ENCODE data around the gene METTL9. TPM values are rescaled to one million over a fixed set of nuclear protein-coding genes. Genes with fewer than 3 reads are reported as not detected.
"Not testable (repeated sequence)": the region's sequence is repeated elsewhere in the genome, so short reads cannot be mapped to it uniquely, and the experiment has no call there.

METTL9 gene
- total and polyA plus RNA-seq, 8 donors, result 34.4 to 879 (median 84.8) TPM

DNA sequence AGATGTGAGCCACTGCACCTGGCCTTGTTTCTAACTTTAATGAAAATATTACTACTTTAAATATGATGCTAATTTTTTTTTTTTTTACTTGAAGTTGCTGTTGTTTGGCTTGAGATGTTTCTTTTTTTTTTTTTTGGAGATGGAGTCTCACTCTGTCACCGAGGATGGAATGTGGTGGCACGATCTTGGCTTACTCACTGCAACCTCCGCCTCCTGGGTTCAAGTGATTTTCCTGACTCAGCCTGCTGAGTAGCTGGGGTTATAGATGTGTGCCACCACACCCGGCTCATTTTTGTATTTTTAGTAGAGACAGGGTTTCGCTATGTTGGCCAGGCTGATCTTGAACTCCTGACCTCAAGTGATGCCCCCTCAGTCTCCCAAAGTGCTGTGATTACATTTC is 29.4 kb downstream of the METTL9 start:
- H3K4me1 ChIP-seq, result peaks cover 0 to 35% (median 11%) of the 10 kb centered on the region in 4 donors
- no peak overlapping the region for H3K4me3 ChIP-seq
- intact Hi-C loops (cut with DNase I; ENCODE audit: low total_unique reads), result no loop called here
- 88 to 99% (median 94%) methylated on average over 5 of the region's 5 CpGs for WGBS, 5 donors
- peaks cover 20 to 70% (median 66%) of the 10 kb centered on the region in 4 donors for H3K36me3 ChIP-seq
- no peak for TF ChIP-seq EP300 (IDR thresholded peaks at IDR 0.05)
- no peak for TF ChIP-seq POLR2A (IDR thresholded peaks at IDR 0.05)
- no peak for TF ChIP-seq POLR2AphosphoS5 (IDR thresholded peaks at IDR 0.05)
- TF ChIP-seq, protein P1, sequence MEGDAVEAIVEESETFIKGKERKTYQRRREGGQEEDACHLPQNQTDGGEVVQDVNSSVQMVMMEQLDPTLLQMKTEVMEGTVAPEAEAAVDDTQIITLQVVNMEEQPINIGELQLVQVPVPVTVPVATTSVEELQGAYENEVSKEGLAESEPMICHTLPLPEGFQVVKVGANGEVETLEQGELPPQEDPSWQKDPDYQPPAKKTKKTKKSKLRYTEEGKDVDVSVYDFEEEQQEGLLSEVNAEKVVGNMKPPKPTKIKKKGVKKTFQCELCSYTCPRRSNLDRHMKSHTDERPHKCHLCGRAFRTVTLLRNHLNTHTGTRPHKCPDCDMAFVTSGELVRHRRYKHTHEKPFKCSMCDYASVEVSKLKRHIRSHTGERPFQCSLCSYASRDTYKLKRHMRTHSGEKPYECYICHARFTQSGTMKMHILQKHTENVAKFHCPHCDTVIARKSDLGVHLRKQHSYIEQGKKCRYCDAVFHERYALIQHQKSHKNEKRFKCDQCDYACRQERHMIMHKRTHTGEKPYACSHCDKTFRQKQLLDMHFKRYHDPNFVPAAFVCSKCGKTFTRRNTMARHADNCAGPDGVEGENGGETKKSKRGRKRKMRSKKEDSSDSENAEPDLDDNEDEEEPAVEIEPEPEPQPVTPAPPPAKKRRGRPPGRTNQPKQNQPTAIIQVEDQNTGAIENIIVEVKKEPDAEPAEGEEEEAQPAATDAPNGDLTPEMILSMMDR (IDR thresholded peaks at IDR 0.05), result no peak
- no peak for DNase-seq
- H3K27ac ChIP-seq, result no peak overlapping the region
- H3K27me3 ChIP-seq, result no peaks in the 10 kb centered on the region
- H3K9me3 ChIP-seq, result no peaks in the 10 kb centered on the region

DNA sequence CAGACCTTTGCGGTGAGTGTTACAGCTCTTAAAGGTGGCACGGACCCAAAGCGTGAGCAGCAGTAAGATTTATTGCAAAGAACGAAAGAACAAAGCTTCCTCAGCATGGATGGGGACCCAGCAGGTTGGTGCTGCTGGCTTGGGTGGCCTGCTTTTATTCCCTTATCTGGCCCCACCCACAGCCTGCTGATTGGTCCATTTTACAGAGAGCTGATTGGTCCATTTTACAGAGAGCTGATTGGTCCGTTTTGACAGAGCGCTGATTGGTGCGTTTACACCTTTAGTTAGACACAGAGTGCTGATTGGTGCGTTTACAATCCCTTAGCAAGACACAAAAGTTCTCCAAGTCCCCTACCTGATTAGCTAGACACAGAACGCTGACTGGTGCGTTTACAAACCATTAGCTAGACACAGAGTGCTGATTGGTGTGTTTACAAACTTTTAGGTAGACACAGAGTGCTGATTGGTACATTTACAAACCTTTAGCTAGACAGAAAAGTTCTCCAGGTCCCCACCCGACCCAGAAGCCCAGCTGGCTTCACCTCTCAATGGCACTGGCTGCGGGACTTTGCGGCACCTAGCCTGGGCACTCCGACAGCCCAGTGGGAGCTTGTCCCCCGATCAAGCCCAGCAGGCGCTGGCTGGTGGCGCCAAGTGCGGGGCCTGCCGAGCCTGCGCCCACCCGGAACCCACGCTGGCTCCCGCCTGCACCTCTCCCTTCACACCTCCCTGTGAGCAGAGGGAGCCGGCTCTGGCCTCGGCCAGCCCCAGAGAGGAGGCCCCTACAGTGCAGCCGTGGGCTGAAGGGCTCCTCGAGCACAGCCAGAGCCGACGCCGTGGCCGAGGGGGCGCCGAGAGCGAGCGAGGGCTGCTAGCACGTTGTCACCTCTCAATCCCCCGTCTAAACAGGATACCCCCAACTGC is 30.5 kb downstream of the METTL9 start:
- H3K36me3 ChIP-seq, result peaks cover 18 to 76% (median 67%) of the 10 kb centered on the region in 4 donors
- intact Hi-C loops (cut with DNase I; ENCODE audit: low total_unique reads), result not testable (repeated sequence)
- WGBS, 5 donors, result 97 to 99% (median 98%) methylated on average over 12 to 37 of the region's 37 CpGs

DNA sequence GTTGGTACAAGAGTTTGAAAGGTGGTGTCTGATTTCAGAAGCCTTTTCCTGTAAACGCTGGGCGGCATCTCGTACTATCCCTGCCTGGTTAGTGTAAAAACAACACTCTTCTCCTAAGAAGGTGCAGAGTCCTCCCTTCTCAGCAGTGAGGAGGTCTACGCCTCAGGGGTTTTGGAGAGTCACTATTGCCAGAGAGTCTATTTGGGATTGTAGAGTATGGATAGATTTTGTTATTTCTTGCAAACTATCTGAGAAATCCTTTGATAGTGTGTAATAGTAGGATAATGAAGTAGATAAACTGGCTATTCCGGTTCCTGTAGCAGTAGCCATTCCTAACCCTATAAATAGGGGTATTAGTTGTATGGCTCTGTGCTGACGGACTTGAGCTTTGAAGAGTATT is 31.5 kb downstream of the METTL9 start:
- intact Hi-C loops (cut with DNase I; ENCODE audit: low total_unique reads), result not testable (repeated sequence)

More for the DNA sequence above, 30.5 kb downstream of the METTL9 start:
- not testable (repeated sequence) for H3K27me3 ChIP-seq, DNase-seq, H3K4me3 ChIP-seq, H3K27ac ChIP-seq, H3K9me3 ChIP-seq
- peaks cover 0 to 38% (median 11%) of the 10 kb centered on the region in 4 donors for H3K4me1 ChIP-seq

DNA sequence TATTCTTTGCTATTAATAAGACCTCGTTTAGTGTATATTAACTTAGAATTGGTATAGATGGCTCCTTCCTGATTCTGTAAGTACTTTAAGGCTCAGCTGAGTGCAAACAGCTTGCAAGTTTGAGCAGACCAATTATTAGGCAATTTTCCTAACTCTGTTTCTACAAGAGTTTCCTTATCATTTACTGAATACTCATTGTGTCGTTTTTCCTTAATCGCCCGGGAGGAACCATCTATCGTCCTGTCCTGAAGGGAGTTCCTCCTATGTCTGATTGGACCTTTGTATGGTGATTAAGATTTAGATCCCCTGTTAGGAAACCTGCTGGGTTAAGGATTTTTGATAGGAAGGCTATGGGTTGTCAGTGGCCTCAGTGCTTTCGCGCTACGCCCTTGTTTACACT is 32.0 kb downstream of the METTL9 start:
- Histone ChIP-seq H3K36me3 (peaks cover 13 to 69% (median 56%) of the 10 kb centered on the region in 4 donors), H3K4me1 (peaks cover 0 to 31% (median 11%) of the 10 kb centered on the region in 4 donors)
- WGBS, 5 donors, result 66 to 81% (median 70%) methylated on average over 8 of the region's 8 CpGs
- H3K4me3 ChIP-seq; DNase-seq; H3K9me3 ChIP-seq; intact Hi-C loops (cut with DNase I; ENCODE audit: low total_unique reads); H3K27ac ChIP-seq; H3K27me3 ChIP-seq: not testable (repeated sequence)

More for the DNA sequence above, 31.5 kb downstream of the METTL9 start:
- Histone ChIP-seq H3K4me1 (peaks cover 0 to 36% (median 11%) of the 10 kb centered on the region in 4 donors), H3K36me3 (peaks cover 13 to 74% (median 61%) of the 10 kb centered on the region in 4 donors)
- not testable (repeated sequence) for H3K27me3 ChIP-seq, H3K9me3 ChIP-seq, H3K27ac ChIP-seq, H3K4me3 ChIP-seq, DNase-seq
- WGBS, 5 donors, result 64 to 80% (median 74%) methylated on average over 6 of the region's 6 CpGs

DNA sequence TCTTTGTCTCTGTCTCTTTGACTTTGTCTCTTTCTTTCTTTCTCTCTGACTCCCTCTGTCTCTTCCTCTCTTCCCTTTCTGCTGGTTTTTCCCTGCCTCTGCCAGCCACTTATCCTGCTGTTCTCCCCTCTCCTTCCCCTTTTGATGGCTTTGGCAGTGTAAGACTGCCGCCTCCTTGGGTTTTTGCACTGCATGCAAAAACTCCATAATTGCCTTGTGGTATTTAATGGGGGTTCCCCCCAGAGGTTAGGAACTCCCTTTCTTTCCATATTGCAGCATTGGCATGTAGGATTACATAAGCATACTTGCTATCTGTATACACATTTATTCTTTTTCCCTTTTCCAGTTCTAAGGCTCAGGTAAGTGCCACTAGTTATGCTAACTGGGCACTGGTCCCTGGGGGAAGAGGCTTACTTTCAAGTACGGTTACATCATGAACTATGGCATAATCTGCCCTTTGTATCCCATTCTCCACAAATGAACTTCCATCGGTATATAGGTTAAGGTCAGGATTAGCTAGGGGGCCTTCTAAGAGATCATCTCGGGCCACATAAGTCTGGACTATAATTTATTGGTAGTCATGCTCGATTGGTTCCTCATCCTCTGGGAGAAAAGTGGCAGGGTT is 32.7 kb downstream of the METTL9 start:
- peaks cover 0 to 24% (median 11%) of the 10 kb centered on the region in 4 donors for H3K4me1 ChIP-seq
- H3K27ac ChIP-seq; H3K4me3 ChIP-seq; intact Hi-C loops (cut with DNase I; ENCODE audit: low total_unique reads); H3K27me3 ChIP-seq; DNase-seq; H3K9me3 ChIP-seq: not testable (repeated sequence)
- peaks cover 13 to 63% (median 53%) of the 10 kb centered on the region in 4 donors for H3K36me3 ChIP-seq
- 89 to 93% (median 92%) methylated on average over 5 of the region's 5 CpGs for WGBS, 5 donors

DNA sequence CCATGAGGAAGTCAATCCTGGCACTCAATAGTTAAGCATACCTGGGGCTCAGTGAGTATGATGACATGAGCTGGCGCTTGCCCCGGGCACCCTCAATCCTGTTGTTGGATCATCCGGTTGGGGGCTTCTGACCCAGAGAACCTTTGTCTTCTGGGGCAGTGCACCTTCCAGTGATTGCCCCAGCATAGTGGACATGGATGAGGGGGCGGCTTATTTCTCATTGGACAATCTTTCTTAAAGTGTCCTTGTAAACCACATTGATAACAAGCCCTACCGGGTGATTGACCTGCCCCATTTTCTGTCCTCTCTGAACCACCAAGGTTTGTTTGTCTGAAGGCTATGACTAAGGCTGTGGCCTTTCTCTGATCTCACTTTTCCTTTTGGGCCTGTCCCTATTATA is 34.8 kb downstream of the METTL9 start:
- Histone ChIP-seq H3K36me3 (peaks cover 11 to 51% (median 38%) of the 10 kb centered on the region in 4 donors), H3K4me3 (no peak overlapping the region), H3K27ac (no peak overlapping the region), H3K9me3 (no peaks in the 10 kb centered on the region), H3K27me3 (no peaks in the 10 kb centered on the region), H3K4me1 (peaks cover 0 to 40% (median 19%) of the 10 kb centered on the region in 4 donors)
- no peak for DNase-seq
- intact Hi-C loops (cut with DNase I; ENCODE audit: low total_unique reads), result no loop called here
- WGBS, 5 donors, result 75 to 85% (median 79%) methylated on average over 3 to 5 of the region's 5 CpGs
- no peak for TF ChIP-seq EP300 (IDR thresholded peaks at IDR 0.05)
- TF ChIP-seq POLR2A (IDR thresholded peaks at IDR 0.05), result no peak
- TF ChIP-seq POLR2AphosphoS5 (IDR thresholded peaks at IDR 0.05), result no peak
- TF ChIP-seq, protein P1 (IDR thresholded peaks at IDR 0.05), result no peak

DNA sequence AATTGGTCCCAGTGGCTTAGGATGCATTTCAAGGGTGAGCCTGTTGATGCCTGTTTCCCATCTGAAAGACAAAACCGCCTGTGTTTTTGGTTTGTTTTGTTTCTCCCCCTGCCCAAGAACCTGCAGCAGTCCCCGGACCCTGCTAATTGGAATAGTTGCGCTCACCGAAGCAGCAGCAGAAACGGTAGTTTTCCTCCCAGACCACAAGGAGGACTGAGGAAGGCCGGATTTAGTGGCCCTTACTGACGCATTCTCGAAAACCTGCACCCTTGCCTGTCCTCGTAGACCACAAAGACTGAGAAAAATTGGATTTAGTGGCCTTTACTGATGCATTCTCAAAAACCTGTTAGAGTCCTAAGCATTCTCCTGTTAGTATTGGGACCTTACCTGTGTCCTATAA is 36.3 kb downstream of the METTL9 start:
- H3K4me3 ChIP-seq; intact Hi-C loops (cut with DNase I; ENCODE audit: low total_unique reads); DNase-seq; H3K27ac ChIP-seq; H3K9me3 ChIP-seq; H3K27me3 ChIP-seq: not testable (repeated sequence)
- H3K36me3 ChIP-seq, result peaks cover 0 to 37% (median 25%) of the 10 kb centered on the region in 4 donors
- peaks cover 0 to 38% (median 14%) of the 10 kb centered on the region in 4 donors for H3K4me1 ChIP-seq
- 90 to 98% (median 96%) methylated on average over 9 of the region's 9 CpGs for WGBS, 5 donors

Data from stomach (tissue), 9 donors.